Stomach (tissue), 4 donors: Measurements from ENCODE around the gene PADI3.

Source experiments
- POLR2A ChIP-seq, 4 donors: fragments of 450-650 bp; IDR thresholded peaks; one replicate each; pipeline ENCODE4 v1.6.1; 2016; ENCODE audit warnings: antibody characterized with exemption in 4 of 4, control low read depth in 2 of 4, mild to moderate bottlenecking in 1 of 4, moderate library complexity in 1 of 4
- POLR2AphosphoS5 ChIP-seq, 3 donors: sonication (generic); formaldehyde crosslinking; IDR thresholded peaks; one replicate each; pipeline ENCODE4 v1.6.1; 2016; ENCODE audit warnings: antibody characterized with exemption in 3 of 3
- TF ChIP-seq, protein P1 (sequence below), 7 experiments: fragments of 450-650 bp in 4 of 7; fragments of 200-600 bp in 3 of 7; sonication (generic) in 3 of 7; IDR thresholded peaks; one replicate each; pipeline ENCODE4 v1.5.1; 2016 to 2019; ENCODE audit warnings: antibody characterized with exemption in 7 of 7, control low read depth in 2 of 7, mild to moderate bottlenecking in 1 of 7

DNA sequence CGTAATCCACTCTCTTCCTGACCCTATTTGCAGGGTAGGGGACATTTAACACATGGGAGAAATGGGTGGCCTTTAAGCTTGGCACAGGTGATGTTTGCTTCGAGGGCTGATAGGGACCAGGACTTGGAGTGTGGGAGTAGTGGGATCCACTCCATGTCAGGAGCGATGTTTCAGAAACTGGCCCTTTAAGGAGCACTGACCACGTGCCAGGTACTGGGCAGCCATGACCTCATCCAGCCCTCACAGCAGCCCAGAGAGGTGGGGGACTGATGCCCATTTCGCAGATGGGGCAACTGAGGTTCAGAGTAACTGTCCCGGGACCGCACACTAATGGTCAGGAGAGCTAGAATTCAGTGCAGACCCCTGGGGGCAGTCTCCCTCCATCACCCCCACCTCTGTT lies 11.4 kb downstream of the PADI3 start:
- TF ChIP-seq, protein P1, sequence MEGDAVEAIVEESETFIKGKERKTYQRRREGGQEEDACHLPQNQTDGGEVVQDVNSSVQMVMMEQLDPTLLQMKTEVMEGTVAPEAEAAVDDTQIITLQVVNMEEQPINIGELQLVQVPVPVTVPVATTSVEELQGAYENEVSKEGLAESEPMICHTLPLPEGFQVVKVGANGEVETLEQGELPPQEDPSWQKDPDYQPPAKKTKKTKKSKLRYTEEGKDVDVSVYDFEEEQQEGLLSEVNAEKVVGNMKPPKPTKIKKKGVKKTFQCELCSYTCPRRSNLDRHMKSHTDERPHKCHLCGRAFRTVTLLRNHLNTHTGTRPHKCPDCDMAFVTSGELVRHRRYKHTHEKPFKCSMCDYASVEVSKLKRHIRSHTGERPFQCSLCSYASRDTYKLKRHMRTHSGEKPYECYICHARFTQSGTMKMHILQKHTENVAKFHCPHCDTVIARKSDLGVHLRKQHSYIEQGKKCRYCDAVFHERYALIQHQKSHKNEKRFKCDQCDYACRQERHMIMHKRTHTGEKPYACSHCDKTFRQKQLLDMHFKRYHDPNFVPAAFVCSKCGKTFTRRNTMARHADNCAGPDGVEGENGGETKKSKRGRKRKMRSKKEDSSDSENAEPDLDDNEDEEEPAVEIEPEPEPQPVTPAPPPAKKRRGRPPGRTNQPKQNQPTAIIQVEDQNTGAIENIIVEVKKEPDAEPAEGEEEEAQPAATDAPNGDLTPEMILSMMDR (IDR thresholded peaks at IDR 0.05), result no peak
- TF ChIP-seq POLR2AphosphoS5 (IDR thresholded peaks at IDR 0.05) (no peak), POLR2A (IDR thresholded peaks at IDR 0.05) (no peak)
